ENCODE measurements around the gene CLDN3.
"Not testable (repeated sequence)": the region's sequence is repeated elsewhere in the genome, so short reads cannot be mapped to it uniquely, and the experiment has no call there.

CLDN3 gene

DNA sequence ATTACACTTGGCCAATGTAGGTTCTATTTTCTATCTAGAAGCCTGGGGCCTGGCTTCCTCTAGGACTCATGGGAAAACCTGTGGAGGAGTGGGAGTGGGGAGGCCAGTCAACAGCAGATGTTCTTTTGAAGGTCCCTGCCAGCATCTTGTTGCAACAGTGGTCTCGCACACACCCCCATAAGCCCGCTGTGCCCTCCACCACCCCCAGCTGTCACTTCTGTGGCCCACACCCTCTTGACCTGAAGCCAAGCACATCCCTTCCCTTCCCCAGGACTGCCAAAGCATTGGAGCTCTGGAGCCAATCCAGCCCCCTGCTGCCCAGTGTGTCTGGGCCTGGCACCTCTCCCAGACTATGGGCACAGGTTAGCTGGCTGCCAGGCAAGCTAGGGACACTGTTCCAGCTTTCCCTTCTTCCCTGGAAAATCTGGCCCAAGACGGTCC lies 48.7 kb downstream of the CLDN3 start:
- peaks cover 38 to 79% (median 48%) of the 10 kb centered on the region in 11 experiments for H3K27me3 ChIP-seq
- no peaks in the 10 kb centered on the region for H3K36me3 ChIP-seq
- no peaks in the 10 kb centered on the region for H3K9me3 ChIP-seq (replicated peaks in 1 of 11)
- H3K9ac ChIP-seq: no peak overlapping the region
- H3K4me2 ChIP-seq: peak overlapping the region in 7 of 11 experiments; percentile 5 to 100 (median 68); a peak in 14 of 22 replicates
- H3K4me3 ChIP-seq: no peak overlapping the region
- no peak for TF ChIP-seq Cebpa-rat (IDR thresholded peaks at IDR 0.05)
- H4K20me1 ChIP-seq: peaks cover 15 to 65% (median 38%) of the 10 kb centered on the region in 11 experiments; a peak in 21 of 22 replicates
- H3K27ac ChIP-seq: no peak overlapping the region; a peak in 1 of 22 replicates
- H3K4me1 ChIP-seq: peaks cover 25 to 59% (median 50%) of the 10 kb centered on the region in 10 experiments

DNA sequence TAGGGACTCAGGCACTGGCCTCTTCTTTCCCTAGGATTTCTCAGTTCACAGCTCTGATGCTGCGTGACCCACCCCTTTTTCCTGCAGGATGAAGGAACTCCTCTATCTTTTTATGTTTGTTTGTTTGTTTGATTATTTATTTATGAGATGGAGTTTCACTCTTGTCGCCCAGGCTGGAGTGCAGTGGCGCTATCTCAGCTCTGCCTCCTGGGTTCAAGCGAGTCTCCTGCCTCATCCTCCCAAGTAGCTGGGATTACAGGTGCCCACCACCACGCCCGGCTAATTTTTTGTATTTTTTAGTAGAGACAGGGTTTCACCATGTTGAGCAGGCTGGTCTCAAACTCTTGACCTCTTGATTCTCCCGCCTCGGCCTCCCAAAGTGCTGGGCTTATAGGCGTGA lies 49.6 kb downstream of the CLDN3 start:
- H4K20me1 ChIP-seq: peaks cover 25 to 75% (median 48%) of the 10 kb centered on the region in 11 experiments; a peak in 21 of 22 replicates
- H3K9me3 ChIP-seq (replicated peaks in 1 of 11); H3K4me3 ChIP-seq; H3K36me3 ChIP-seq: not testable (repeated sequence)
- H3K4me2 ChIP-seq: peak overlapping the region in 8 of 11 experiments; percentile 64 to 100 (median 78); a peak in 14 of 22 replicates
- H3K9ac ChIP-seq: peak overlapping the region in 2 of 11 experiments; percentile 25 to 53; a peak in 2 of 22 replicates
- H3K4me1 ChIP-seq: peaks cover 35 to 69% (median 60%) of the 10 kb centered on the region in 10 experiments
- H3K27ac ChIP-seq: peak overlapping the region in 4 of 11 experiments; percentile 30 to 71 (median 63); a peak in 7 of 22 replicates
- peaks cover 48 to 88% (median 58%) of the 10 kb centered on the region in 11 experiments for H3K27me3 ChIP-seq

DNA sequence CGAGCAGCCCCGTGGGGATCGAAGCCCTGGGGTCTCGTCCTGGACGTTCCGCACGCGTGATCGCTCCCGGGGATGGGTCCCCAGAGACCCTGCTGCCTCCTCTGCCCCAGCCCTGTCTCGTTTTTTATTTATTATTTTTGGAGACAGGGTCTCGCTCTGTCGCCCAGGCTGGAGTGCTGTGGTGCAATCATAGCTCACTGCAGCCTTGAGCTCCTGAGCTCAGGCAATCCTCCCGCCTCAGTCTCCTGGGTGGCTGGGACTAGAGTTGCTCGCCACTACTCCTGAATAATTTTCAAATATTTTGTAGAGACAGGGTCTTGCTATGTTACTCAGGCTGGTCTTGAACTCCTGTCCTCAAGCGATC lies 50.3 kb downstream of the CLDN3 start:
- H3K9ac ChIP-seq: peak overlapping the region in 2 of 11 experiments; percentile 25 to 53; a peak in 3 of 22 replicates
- no peaks in the 10 kb centered on the region for H3K36me3 ChIP-seq
- peak overlapping the region in 5 of 10 experiments; percentile 31 to 95 (median 78); a peak in 9 of 20 replicates for H3K4me3 ChIP-seq
- peaks cover 54 to 91% (median 65%) of the 10 kb centered on the region in 11 experiments for H3K27me3 ChIP-seq
- H4K20me1 ChIP-seq: peaks cover 28 to 80% (median 54%) of the 10 kb centered on the region in 11 experiments; a peak in 21 of 22 replicates
- peak in 6 of 11 experiments; percentile 52 to 93 (median 87); a peak in 11 of 22 replicates for TF ChIP-seq Cebpa-rat (IDR thresholded peaks at IDR 0.05)
- peaks cover 41 to 75% (median 66%) of the 10 kb centered on the region in 10 experiments for H3K4me1 ChIP-seq
- peak overlapping the region in 5 of 11 experiments; percentile 28 to 71 (median 57); a peak in 8 of 22 replicates for H3K27ac ChIP-seq
- no peaks in the 10 kb centered on the region for H3K9me3 ChIP-seq (replicated peaks in 1 of 11)
- peak overlapping the region; percentile 64 to 100 (median 80) for H3K4me2 ChIP-seq
